Hindlimb muscle (tissue), 1 donor: Measurements from ENCODE around the gene RNF214. TPM values are rescaled to one million over a fixed set of nuclear protein-coding genes. Genes with fewer than 3 reads are reported as not detected.
A peak's percentile ranks its signal among the peaks of the same experiment; 100 is the strongest.

Experiments
- DNase-seq: peaks from one replicate; pipeline ENCODE4 v3.0.0-alpha.2; 2013
- polyA plus RNA-seq: library from polyadenylated mRNA; unstranded; fragments of 120-200 nt; gene quantifications from one replicate; pipeline ENCODE4 v1.2.1, GENCODE V29; 2013; ENCODE audit not compliant: insufficient read length

The RNF214 gene
- polyA plus RNA-seq, 1 donor = 20.9 TPM

DNA sequence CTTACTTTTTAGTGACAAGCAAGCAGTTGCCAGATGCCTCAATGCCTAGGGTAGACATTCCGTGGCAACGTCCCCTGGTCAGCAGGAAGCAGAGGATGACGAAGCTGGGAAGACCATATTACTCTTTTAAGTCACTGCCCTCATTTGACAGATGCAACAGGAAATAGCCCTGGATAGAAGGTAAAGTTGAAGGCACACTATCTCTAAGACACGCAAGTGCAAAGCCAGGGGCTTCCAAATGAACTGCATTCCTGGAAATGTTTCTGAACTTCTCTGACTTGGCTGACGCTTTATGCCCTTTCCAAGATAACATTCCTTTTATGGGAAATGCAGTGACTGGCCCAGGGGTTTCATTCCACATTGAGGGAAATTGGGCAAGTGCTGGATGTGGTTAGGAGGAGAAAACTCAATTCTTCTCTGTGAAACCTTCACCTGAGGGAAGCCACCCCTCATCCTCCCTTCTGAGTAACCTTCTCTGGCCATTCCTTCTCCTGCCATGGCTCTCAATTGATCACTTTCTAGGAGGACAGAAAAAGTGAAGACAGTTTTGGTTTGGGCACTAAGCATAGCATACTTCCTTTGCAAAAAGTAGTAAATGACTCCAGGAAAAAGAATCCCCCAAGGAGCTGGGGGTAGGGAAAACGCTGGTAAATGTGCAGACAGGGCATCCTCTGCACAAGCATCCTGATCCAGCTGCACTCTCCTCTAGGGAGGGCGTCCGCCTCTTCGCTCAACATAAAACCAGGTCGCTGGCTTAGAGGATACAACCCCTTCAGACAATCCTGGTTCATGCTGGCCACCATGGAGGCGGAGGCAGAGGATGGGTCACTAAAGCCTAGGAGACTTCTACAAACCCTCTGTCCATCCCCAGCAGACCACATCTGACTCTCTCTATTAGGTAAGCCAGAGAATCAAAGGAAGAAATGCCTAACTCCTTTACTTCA lies 15.1 kb upstream of the RNF214 start:
- DNase-seq = no peak

GRCh38 chr11:117218133-117218915 lies 14.1 kb upstream of the RNF214 start:
- no peak for DNase-seq

DNA sequence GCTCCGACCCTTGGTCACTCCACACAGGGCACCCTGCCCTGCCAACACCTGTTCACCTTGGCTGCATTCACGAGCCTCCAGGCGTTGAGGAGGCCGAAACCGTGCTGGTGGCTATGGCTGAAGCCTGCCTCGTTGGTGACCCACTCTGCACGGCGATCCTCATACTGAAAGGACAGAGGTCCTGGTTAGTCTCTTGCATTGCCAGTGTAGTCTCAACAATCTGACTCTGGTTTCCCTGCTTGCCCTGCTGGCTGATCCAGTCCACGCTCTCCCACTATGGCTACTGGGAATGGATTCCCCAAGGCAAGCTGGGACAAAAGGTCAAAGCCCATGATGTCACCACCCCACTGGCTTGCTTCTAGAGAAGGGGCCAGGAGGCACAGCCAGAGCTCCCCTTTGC lies 13.5 kb upstream of the RNF214 start:
- DNase-seq = no peak

DNA sequence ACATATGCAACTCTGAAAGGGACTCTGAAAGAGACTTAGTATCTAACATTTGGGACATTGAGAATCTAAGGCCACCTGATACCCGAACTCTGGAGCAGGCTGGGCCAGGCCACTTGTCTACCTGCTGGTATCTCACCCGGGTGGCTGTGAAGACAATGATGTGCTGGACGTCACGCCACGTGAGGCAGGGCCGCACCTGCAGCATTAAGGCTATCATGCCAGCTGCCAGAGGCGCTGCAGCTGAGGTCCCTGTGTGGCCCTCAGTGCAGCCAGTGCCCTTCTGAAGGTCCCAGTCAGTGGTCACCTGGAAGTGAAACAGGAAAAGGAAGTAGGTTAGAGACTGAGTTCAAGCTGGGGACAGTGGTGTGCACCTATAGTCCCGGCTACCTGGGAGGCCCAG lies 13.0 kb upstream of the RNF214 start:
- no peak for DNase-seq

- DNase-seq = no peak
Observed at GRCh38 chr11:117219995-117220394, 12.5 kb upstream of the RNF214 start.

DNA sequence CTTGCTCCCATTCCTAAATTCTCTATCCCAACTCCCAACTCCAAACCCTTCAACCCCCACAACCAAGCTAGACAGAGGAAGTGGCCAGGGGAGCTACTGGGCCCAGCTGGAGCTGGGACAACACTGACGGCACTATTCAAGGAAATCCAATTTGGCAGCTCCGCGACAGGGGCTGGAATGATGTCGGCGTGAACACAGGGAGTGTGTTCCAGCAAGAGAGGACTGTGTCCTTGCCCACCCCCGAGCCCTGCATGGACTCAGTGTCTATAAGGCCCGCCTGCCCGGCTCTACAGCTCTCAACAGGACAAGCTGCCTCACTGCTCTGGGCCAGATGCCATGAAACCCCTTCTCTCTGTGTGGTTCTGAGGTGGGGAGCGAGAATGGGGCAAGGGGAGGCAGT lies 11.9 kb upstream of the RNF214 start:
- peak; percentile 73 for DNase-seq

DNA sequence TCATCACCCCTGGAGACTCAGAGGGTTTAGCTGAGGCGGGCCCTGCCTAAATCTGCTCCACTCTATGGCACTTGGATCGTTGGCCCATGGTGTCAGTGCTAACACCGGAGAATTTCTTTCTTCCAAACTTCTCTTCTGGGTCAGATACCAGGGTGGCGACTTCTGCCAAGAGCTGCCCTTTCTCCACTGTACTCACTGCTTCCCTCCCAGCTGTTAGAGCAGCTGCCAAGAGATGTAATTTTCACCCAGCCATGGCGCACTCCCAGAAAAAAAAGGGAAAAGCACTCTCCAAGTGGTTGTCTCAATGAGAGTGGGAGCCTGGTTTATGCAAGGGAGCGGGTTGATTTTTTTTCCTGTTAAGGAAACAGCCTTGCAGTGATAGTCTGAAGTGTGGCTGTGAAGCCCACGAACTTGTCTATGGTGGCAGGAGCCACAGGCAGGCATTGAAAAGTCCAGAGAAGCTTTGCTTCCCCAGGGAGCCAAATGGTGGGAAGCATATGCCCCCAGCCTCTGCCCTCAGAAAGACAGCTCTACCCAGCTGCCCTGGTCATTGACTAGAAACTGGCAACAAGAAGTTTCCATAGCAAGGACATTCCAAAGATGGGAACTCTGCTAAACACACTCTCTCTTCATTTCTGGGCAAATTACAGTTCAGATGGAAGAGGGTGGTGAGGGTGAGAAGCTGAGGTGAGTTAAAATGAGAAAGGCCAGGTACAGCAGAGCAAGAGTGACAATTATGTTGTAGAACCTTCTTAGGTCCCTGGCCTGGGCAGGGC lies 11.3 kb upstream of the RNF214 start:
- DNase-seq = peak; percentile 59

- DNase-seq = peak; percentile 66
Observed at GRCh38 chr11:117221775-117222517, 10.5 kb upstream of the RNF214 start.

GRCh38 chr11:117222991-117223740 lies 9.3 kb upstream of the RNF214 start:
- no peak for DNase-seq

- DNase-seq = no peak
Observed at GRCh38 chr11:117223741-117224689, 8.5 kb upstream of the RNF214 start.

DNA sequence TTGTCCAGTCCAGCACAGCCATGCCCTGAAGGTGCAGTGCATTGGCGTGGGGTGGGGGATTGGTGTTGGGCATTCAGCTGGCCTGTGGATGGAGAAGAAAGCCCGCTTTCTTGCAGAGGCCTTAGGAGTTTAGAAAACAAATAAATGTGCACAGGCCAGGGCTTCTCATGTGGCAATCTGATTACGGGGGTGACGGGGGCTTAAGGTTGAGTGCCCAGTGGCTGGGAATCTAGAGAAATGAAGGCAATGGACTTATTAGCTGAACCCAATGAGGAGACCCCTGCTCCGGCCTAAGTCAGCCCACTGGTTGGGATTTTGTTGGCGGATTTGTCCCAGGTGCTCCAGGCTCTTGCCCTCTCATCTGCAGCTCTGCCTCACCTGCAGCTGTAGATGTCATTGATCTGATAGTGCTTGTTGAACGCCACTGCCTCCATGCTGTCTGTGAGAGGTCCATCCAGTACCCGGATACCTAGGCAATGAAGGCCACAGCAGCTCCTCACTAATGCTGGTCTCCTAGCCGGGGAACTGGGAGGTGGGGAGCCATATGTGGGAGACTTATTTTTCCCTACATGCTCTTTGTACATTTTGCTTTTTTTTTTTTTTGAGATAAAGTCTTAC lies 6.8 kb upstream of the RNF214 start:
- DNase-seq = no peak

GRCh38 chr11:117226388-117227385 lies 5.8 kb upstream of the RNF214 start:
- DNase-seq = peak; percentile 81

DNA sequence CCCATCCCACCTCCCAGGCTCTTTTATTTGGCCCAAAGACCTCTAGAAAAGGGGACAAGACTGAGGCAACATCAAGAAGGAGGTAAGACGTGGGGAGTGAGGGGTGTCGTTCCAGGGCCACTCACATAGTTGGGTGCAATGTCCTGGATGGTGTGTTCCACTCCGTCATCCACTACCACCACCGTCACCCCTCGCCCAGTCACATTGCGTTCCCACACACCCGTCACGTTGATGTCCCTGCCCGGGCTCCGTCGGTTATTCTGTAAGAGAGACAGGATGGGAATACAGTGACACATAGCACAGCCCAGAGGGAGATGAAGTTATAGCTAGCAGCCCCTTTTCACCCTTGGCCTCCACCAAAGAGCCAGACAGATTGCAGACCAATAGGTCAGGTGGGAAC lies 4.4 kb upstream of the RNF214 start:
- no peak for DNase-seq

- DNase-seq = no peak
Observed at GRCh38 chr11:117229411-117229810, 3.1 kb upstream of the RNF214 start.

DNA sequence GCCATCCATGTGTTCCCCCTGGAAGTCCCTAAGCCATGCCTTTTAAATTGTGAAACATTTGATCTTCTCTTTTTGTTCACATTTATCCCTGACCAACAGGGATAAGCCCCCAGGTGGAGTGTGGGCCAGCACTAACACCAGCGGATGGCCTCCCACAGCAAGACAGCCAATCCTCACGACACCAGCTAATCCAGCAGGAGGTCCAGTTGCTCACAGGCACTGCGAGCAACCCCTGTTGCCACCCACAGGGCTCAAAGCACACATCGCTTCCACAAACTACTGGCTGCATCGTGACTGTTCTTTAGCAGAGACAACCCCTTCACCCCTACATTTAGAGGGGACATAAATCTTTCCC lies 2.6 kb upstream of the RNF214 start:
- no peak for DNase-seq

GRCh38 chr11:117230286-117230961 lies 2.0 kb upstream of the RNF214 start:
- no peak for DNase-seq

DNA sequence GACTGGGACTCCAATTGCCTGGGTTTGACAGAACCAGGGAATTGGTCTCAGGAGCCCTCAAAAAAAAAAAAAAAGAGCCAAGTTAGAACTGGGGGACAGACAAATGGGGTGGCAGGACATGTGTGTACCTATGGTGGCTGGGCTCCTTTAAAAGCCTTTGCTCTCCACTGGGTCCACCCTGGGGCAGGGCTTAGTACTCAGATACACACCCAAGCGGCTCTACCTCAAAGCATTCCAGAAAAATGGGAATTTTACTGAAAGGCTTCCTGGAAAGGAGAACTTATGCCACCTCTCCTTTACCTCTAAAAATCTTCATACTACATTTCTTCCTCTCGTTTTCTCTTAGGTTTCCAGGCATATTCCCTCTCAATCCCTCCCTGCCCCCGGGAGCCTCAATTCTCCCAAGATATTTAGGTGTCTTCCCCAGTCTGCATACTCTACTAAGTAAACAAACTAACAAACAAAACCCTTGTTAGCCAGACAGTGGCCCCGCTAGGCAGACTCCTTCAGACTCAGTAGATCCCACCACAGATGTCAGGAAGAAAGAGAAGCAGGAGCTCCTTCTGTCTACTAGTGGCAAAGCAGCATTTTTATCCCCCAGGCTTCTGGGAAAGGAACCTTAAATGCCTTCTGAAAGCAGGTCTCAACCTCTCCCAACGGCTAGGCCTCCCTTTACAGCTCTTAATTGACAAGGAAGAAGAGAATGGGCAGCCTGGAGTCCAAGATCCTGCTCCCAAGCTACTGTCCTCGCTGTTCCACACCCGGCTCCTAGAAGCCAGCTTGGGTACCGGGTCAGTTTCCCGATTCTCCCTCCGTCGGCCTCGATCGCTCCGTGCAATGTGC lies 1.3 kb upstream of the RNF214 start:
- no peak for DNase-seq
